Kidney (tissue), 14 donors: ENCODE measurements around the gene WNT3. TPM values are rescaled to one million over a fixed set of nuclear protein-coding genes. Genes with fewer than 3 reads are reported as not detected.

Experiments used
- DNase-seq, 5 donors: peaks; one replicate each; pipeline ENCODE4 v3.0.0-alpha.2; 2013 to 2020
- FAIRE-seq: peaks from 2 replicates; lab custom pipeline; 2012; peaks lifted over from hg19 to GRCh38; lab: Jason Lieb, UNC
- H3K27ac ChIP-seq, 2 donors: one replicate each; pipeline ENCODE4 v1.7.0; 2013; ENCODE audit warnings: low read depth in 2 of 2, low read length in 2 of 2, inconsistent platforms in 1 of 2
- H3K27me3 ChIP-seq: one replicate; pipeline ENCODE4 v1.7.1; 2013; ENCODE audit warnings: low read length, inconsistent platforms; ENCODE audit not compliant: control insufficient read depth, insufficient read depth
- H3K36me3 ChIP-seq, 3 donors: one replicate each; pipeline versions ENCODE4 v1.7.0 to v1.7.1; 2013; ENCODE audit warnings: low read length in 3 of 3, control low read depth in 1 of 3, inconsistent platforms in 1 of 3; ENCODE audit not compliant: insufficient read depth in 3 of 3, control insufficient read depth in 2 of 3
- H3K4me1 ChIP-seq, 3 donors: one replicate each; pipeline versions ENCODE4 v1.7.0 to v1.7.1; 2013; ENCODE audit warnings: low read length in 3 of 3, inconsistent platforms in 1 of 3, low read depth in 1 of 3; ENCODE audit not compliant: control insufficient read depth in 2 of 3, insufficient read depth in 2 of 3
- H3K4me3 ChIP-seq, 3 donors: one replicate each; pipeline versions ENCODE4 v1.7.0 to v1.8.1; 2013; ENCODE audit warnings: low read length in 3 of 3, control low read depth in 1 of 3, inconsistent platforms in 1 of 3
- H3K9ac ChIP-seq, 3 donors: one replicate each; pipeline versions ENCODE4 v1.7.0 to v1.7.1; 2013; ENCODE audit warnings: low read length in 3 of 3, control low read depth in 1 of 3, inconsistent platforms in 1 of 3
- H3K9me3 ChIP-seq, 3 donors: one replicate each; pipeline versions ENCODE4 v1.7.0 to v1.7.1; 2013; ENCODE audit warnings: low read length in 3 of 3, control low read depth in 1 of 3, inconsistent platforms in 1 of 3; ENCODE audit not compliant: control insufficient read depth in 2 of 3, insufficient read depth in 1 of 3
- intact Hi-C: fragments of 100-400 bp; cut with DNase I; formaldehyde crosslinking; loops from one replicate; pipeline ENCODE4 v1.11.1; 2022
- polyA plus RNA-seq: library from polyadenylated mRNA; stranded (reverse); fragments of 350-450 nt; fragmentation: Illumina TruSeq; extraction: RNeasy Lipid Tissue Mini Kit (QIAGEN cat#74804); gene quantifications from one replicate; pipeline ENCODE4 v1.2.3, GENCODE V29; 2014; ENCODE audit warnings: low read depth, low replicate concordance; ENCODE audit not compliant: insufficient read depth
- total RNA-seq: library from RNA; stranded (reverse); fragmentation: NEBNext Ultra II Directional; extraction: Animal tissue kit (Norgen Biotek cat#: 25700); gene quantifications from one replicate; pipeline ENCODE4 v1.2.1, GENCODE V29; 2021
- TF ChIP-seq, protein P1 (sequence below): IDR thresholded peaks from 3 replicates; pipeline ENCODE4 v1.5.1; 2012; ENCODE audit warnings: mild to moderate bottlenecking, moderate library complexity, borderline replicate concordance; ENCODE audit not compliant: insufficient read depth; ENCODE audit errors: extremely low read depth
- donor health status: control.
- donor health status: control.
- donor health status: control.
- donor health status: control.
- donor health status: control.
- donor health status: DM: yes; HTN: yes; CAD: no.
- donor health status: Normal renal cell carcinoma (clear cell type).

Gene WNT3
- total and polyA plus RNA-seq, 2 donors from 2014 or later: 0.38 to 1.3 TPM

DNA sequence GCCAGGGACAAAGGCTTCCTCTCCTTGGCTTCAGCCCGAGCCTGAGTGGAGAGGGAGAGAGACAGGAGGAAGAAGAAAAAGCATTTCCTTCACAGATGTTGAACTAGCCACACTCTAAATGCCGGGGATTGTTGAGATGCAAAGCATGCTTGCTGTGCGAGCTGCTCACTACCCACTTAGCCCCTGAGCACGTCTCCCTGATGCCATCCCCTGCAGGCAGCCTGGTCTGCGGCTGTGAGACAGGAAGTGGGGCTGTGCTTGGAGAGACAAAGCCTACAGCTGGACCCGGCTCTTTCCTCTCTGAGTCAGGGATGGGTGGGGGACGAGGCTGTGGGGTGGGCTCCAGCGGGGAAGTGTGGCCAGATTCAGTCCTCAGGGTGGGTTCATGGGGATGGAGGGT lies 46.6 kb upstream of the WNT3 start:
- Histone ChIP-seq H3K9me3 (no peaks in the 10 kb centered on the region), H3K27ac (no peak overlapping the region), H3K4me3 (no peak overlapping the region), H3K36me3 (no peaks in the 10 kb centered on the region), H3K9ac (no peak overlapping the region), H3K27me3 (no peaks in the 10 kb centered on the region), H3K4me1 (peaks cover 0 to 10% (median 0%) of the 10 kb centered on the region in 3 donors)
- FAIRE-seq (no peak), DNase-seq (peak in 1 of 5 donors; percentile 40)
- TF ChIP-seq, protein P1, sequence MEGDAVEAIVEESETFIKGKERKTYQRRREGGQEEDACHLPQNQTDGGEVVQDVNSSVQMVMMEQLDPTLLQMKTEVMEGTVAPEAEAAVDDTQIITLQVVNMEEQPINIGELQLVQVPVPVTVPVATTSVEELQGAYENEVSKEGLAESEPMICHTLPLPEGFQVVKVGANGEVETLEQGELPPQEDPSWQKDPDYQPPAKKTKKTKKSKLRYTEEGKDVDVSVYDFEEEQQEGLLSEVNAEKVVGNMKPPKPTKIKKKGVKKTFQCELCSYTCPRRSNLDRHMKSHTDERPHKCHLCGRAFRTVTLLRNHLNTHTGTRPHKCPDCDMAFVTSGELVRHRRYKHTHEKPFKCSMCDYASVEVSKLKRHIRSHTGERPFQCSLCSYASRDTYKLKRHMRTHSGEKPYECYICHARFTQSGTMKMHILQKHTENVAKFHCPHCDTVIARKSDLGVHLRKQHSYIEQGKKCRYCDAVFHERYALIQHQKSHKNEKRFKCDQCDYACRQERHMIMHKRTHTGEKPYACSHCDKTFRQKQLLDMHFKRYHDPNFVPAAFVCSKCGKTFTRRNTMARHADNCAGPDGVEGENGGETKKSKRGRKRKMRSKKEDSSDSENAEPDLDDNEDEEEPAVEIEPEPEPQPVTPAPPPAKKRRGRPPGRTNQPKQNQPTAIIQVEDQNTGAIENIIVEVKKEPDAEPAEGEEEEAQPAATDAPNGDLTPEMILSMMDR: no peak
- intact Hi-C loops: no loop called here

DNA sequence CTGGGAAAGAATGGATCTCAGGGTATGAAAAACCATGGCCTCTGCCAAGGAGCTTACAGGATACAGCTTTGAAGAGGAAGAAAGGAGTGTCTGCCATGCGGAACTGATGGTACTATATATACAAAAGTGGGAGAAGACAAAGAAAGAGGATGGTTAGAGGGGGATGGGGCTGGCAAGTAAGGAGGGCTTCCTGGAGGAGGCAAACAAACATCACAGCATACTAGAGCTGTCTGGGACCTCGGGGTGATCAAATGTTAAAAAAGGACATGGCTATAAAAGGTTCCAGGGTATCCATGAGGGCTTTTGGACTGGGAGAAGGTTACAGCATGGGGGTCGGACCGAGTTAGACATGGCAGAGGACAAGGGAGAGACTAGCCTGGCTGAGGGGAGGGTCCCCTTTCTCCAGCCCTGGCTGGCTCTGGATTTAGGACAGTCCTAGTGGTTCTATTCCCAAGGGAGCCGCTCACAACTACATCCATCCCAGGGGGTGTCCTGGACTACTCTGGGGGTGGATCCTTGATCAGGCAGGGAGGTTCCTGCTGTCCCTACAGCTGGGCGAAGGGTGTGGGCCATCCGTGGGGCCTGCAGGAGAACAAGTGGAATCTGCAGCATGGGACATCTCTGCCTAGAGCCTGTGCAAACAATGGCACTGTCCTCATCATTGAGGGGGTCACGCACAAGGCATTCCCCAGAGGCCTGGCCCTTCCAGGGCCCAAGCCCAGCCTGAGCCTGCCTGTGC lies 45.1 kb upstream of the WNT3 start:
- Histone ChIP-seq H3K27ac (no peak overlapping the region), H3K9me3 (no peaks in the 10 kb centered on the region), H3K9ac (no peak overlapping the region), H3K36me3 (no peaks in the 10 kb centered on the region), H3K27me3 (no peaks in the 10 kb centered on the region), H3K4me3 (no peak overlapping the region), H3K4me1 (peaks cover 0 to 7% (median 0%) of the 10 kb centered on the region in 3 donors)
- peak in 1 of 5 donors; percentile 39 for DNase-seq
- intact Hi-C loops: no loop called here
- TF ChIP-seq, protein P1: no peak
- no peak for FAIRE-seq

GRCh38 chr17:46862949-46863348 lies 44.5 kb upstream of the WNT3 start:
- FAIRE-seq (no peak), DNase-seq (peak in 1 of 5 donors; percentile 48)
- no peaks in the 10 kb centered on the region for H3K27me3 ChIP-seq
- TF ChIP-seq, protein P1: no peak
- no peak overlapping the region for H3K27ac ChIP-seq
- H3K4me3 ChIP-seq: no peak overlapping the region
- intact Hi-C loops: no loop called here
- H3K36me3 ChIP-seq: no peaks in the 10 kb centered on the region
- H3K9ac ChIP-seq: no peak overlapping the region
- peaks cover 0 to 7% (median 0%) of the 10 kb centered on the region in 3 donors for H3K4me1 ChIP-seq
- no peaks in the 10 kb centered on the region for H3K9me3 ChIP-seq
